HG03139 (cell line): ENCODE measurements around the gene MPND.

Experiments
- ATAC-seq: cut with Tn5 transposase; IDR thresholded peaks from one replicate; pipeline ENCODE4 v1.9.1; 2021; ENCODE audit not compliant: unreplicated experiment

MPND gene

GRCh38 chr19:4343370-4344307, at the start of gene MPND:
Gene MPND, plus strand, starts transcription at chr19:4343562. Its CDS starts 32 bp downstream, at chr19:4343594.
- peak; percentile 38 for ATAC-seq

GRCh38 chr19:4294389-4294788, 49.0 kb upstream of the MPND start:
- no peak for ATAC-seq

GRCh38 chr19:4295972-4296771, 47.2 kb upstream of the MPND start:
- ATAC-seq: no peak

GRCh38 chr19:4297901-4298809, 45.2 kb upstream of the MPND start:
- ATAC-seq: no peak

GRCh38 chr19:4298810-4299550, 44.4 kb upstream of the MPND start:
- no peak for ATAC-seq

- no peak for ATAC-seq
Measured at GRCh38 chr19:4300589-4300988, 42.8 kb upstream of the MPND start.

GRCh38 chr19:4301590-4302242, 41.6 kb upstream of the MPND start:
- no peak for ATAC-seq

GRCh38 chr19:4302243-4302640, 41.1 kb upstream of the MPND start, which contains the start of gene TMIGD2:
Gene TMIGD2, minus strand, starts transcription at chr19:4302389. Its CDS starts 4 bp downstream, at chr19:4302385.
- ATAC-seq: no peak

- ATAC-seq: no peak
Measured at GRCh38 chr19:4303819-4304537, 39.4 kb upstream of the MPND start.

GRCh38 chr19:4304538-4305256, 38.7 kb upstream of the MPND start, which contains the start of gene FSD1:
Gene FSD1, plus strand, starts transcription at chr19:4304598. Its CDS starts 149 bp downstream, at chr19:4304747.
- no peak for ATAC-seq

- no peak for ATAC-seq
Measured at GRCh38 chr19:4305257-4305612, 38.1 kb upstream of the MPND start.

- no peak for ATAC-seq
Measured at GRCh38 chr19:4305659-4306058, 37.7 kb upstream of the MPND start.

- no peak for ATAC-seq
Measured at GRCh38 chr19:4310247-4311121, 32.9 kb upstream of the MPND start.

GRCh38 chr19:4313847-4314490, 29.4 kb upstream of the MPND start:
- no peak for ATAC-seq

- no peak for ATAC-seq
Measured at GRCh38 chr19:4316956-4317355, 26.4 kb upstream of the MPND start.

- ATAC-seq: no peak
Measured at GRCh38 chr19:4318460-4318859, 24.9 kb upstream of the MPND start.
